ENCODE data around the gene SSRP1. TPM values are rescaled to one million over a fixed set of nuclear protein-coding genes. Genes with fewer than 3 reads are reported as not detected.
"Not testable (repeated sequence)": the region's sequence is repeated elsewhere in the genome, so short reads cannot be mapped to it uniquely, and the experiment has no call there.

The SSRP1 gene
- total RNA-seq, 1 experiment from 2014 or later, result 248 TPM

DNA sequence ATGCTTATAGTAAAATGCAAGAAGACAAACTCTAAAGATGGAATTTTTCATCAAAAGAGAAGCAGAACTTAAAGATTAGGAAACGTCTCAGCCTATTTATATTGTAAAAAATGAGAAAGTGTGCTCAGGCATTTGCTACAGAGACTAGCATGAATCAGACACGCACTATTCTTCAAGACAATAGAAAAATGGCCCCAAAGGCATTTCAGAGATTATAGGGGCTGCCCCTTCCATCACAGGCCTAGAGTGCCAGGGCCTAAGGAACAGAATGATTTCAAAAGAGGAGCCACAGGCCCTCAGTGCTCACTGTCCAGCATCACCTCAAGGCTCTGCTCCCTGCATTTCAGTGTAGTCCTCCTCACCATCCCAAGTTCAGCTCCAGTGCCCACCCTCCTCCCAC is 38.5 kb downstream of the SSRP1 start:
- peaks cover 28% of the 10 kb centered on the region for H3K4me1 ChIP-seq
- no peak overlapping the region for H3K4me3 ChIP-seq
- H3K27ac ChIP-seq, result no peak overlapping the region
- H3K36me3 ChIP-seq, result peaks cover 59% of the 10 kb centered on the region
- peaks cover 8% of the 10 kb centered on the region; the same call in 1 of the 2 replicates for H3K9me3 ChIP-seq (replicated peaks)
- H3K27me3 ChIP-seq, result no peaks in the 10 kb centered on the region
- no peak for DNase-seq

DNA sequence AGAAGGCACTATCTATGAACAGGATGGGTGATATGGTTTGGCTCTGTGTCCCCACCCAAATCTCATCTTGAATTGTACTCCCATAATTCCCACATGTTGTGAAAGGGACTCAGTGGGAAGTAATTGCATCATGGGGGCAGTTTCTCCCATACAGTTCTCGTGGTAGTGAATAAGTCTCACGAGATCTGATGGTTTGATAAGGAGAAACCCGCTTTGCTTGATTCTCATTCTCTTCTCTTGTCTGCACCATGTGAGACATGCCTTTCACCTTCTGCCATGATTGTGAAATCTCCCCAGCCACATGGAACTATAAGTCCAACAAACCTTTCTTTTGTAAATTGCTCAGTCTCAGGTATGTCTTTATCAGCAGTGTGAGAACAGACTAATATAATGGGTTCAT is 39.5 kb downstream of the SSRP1 start:
- peaks cover 31% of the 10 kb centered on the region for H3K4me1 ChIP-seq
- not testable (repeated sequence) for DNase-seq; H3K27me3 ChIP-seq; H3K9me3 ChIP-seq (replicated peaks); H3K4me3 ChIP-seq; H3K27ac ChIP-seq
- peaks cover 48% of the 10 kb centered on the region for H3K36me3 ChIP-seq

DNA sequence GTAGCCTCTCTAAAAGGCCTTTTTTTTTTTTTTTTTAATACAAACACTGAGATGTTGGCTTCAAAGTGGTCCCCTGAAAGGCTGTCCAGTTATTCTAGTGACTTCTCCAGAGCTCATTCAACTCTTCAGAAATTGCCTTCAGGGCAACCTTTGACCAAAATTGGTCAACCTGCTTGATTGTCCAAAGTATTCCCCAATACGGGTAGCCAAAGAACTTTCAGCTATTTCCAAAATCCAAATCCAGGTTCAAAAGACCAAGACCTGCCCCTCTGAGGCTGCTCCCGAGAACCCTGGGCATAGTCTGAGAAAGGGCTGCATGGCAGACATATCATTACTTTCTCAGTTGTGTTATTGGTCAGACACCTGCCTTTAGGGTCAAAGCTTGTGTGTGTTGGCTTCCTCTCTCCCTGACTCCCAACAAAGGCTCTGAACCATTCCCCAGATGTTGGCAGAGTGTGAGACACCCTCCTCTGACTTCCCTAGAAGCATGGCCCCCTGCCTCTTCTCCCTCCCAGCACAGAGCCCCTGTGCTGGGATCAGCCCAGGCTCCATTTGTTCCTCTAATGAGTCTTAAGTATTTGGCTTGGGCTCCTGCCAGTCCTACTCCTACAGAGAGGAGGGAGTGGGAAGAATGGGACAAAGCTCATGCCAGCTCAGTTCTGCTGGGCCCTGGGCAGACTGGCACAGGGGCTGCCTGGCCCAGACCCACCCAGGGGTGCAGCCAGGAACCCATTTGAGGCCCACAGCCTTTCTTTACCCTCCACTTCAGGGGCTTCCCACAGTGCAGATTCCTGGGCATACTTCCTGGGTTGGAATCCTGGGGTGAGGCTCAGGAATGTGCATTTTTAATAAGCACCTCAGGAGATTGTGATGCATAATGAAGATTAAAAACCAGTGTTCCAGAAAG is 41.2 kb downstream of the SSRP1 start:
- Histone ChIP-seq H3K27ac (peak overlapping the region; percentile 97), H3K27me3 (no peaks in the 10 kb centered on the region), H3K36me3 (peaks cover 31% of the 10 kb centered on the region), H3K4me3 (no peak overlapping the region), H3K4me1 (peaks cover 43% of the 10 kb centered on the region), H3K9me3 (replicated peaks) (peaks cover 8% of the 10 kb centered on the region; the same call in 1 of the 2 replicates)
- peak; percentile 41 to 63 for DNase-seq

DNA sequence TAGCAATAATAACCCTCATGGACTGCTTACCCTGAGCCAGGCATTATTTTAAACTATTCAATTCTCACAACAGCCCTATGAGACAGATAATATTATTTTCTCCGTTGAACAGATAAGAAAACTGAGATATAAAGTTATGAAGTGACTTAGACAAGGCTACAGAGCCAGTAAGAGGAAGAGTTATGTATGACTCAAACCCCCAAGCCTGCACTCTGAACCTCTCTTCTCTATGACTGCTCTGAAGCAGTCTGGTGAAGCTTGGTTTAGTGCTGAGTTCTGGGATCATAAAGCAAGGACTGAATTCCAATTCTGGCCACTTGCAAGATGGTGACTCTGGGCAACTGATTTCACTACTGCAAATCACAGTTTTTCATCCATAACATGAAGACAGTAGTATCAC is 45.4 kb downstream of the SSRP1 start:
- no peak for DNase-seq
- H3K9me3 ChIP-seq (replicated peaks), result no peaks in the 10 kb centered on the region
- no peak overlapping the region for H3K4me3 ChIP-seq
- no peak overlapping the region; the same call in 1 of the 2 replicates for H3K27ac ChIP-seq
- H3K4me1 ChIP-seq, result peaks cover 55% of the 10 kb centered on the region
- no peaks in the 10 kb centered on the region for H3K36me3 ChIP-seq
- H3K27me3 ChIP-seq, result no peaks in the 10 kb centered on the region

DNA sequence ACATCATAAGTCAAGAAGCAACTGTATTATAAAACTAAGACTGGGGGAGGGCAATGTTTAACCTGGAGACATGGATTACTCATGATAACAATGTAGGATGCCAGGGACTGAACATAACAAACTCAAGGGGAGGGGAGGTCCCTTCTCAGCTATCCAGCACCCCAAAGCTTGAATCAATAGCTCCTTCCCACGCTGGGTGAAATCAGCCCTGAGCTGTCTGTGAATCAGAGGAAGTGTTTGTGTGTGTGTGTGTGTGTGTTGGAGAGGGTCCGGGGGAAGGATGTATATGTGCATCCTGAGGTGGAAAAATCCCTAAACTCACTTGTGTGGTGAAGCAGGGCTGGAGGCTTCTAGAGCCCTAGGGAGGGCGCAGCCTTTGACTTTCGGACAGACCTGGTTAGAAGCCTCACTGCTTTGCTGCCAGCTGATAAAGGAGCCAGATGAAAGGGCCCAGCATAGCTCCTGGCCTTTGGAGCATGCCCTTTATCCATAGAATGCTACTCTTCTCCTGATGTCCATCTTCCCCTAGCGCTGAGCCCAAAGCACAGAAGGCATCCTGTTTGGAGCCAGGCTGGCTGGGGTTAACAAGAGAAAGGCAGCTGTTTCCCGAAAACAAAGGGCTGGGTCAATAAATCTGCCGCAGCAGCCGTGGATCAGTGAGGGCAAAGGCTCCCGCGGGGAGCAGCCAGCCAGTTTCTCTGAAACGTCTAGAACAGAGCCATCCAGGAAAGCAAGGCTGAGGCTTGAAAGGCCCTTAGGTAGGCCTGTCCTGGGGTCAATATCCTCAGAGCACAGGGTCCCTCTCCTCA is 46.7 kb downstream of the SSRP1 start:
- Histone ChIP-seq H3K4me1 (peaks cover 55% of the 10 kb centered on the region), H3K27me3 (no peaks in the 10 kb centered on the region), H3K36me3 (no peaks in the 10 kb centered on the region), H3K9me3 (replicated peaks) (no peaks in the 10 kb centered on the region), H3K4me3 (no peak overlapping the region), H3K27ac (peak overlapping the region; percentile 83)
- peak; percentile 88 to 92 for DNase-seq

DNA sequence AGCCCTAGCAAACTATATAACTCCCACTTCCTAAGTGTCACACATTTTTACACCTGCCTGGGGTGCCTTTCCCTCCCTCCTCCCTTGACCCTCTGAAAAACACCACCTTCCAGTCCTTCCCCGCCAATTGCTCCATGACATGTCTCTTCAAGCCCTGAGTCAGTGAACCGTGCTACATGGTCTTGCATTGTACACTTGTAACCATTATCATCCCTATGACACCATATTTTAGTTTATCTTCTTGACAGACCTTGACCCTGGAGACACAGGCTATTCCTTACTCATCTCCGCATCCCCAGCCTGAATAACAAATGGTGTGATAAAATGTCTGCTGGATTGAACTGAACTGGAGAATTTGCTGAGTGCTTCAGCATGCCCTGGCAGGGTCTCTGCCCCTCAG is 47.8 kb downstream of the SSRP1 start:
- H3K4me1 ChIP-seq, result peaks cover 45% of the 10 kb centered on the region
- H3K27me3 ChIP-seq, result no peaks in the 10 kb centered on the region
- no peak for DNase-seq
- H3K9me3 ChIP-seq (replicated peaks), result no peaks in the 10 kb centered on the region
- H3K27ac ChIP-seq, result no peak overlapping the region; the same call in 1 of the 2 replicates
- no peak overlapping the region for H3K4me3 ChIP-seq
- H3K36me3 ChIP-seq, result no peaks in the 10 kb centered on the region

DNA sequence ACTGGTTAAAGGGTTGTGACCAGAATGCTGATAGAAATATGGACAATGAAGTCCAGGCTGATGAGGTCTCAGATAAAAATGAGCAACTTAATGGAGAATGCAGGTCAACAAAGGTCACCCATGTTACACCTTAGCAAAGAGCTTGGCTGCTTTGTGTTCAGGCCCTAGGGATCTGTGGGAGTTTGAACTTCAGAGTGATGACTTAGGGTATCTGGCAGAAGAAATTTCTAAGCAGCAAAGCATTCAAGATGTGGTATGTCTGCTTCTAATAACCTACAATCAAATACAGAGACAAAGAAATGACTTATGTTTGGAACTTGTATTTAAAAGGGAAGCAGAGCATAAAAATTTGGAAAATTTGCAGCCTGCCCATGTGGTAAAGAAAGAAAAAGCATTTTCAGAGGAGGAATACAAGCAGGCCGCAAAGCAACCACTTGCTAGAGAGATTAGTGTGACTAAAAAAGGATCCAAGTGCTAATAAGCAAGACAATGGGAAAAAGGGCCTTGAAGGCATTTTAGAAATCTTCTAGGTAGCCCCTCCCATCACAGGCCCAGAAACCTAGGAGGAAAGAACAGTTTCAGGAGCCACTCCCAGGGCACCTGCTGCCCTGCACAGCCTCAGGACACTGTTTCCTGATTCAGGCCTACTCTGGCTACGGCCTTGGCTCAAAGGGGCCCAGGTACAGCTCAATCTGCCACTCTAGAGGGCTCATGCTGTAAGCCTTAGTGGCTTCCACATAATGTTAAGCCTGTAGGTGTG is 52.3 kb downstream of the SSRP1 start:
- H3K27ac ChIP-seq, result no peak overlapping the region
- H3K27me3 ChIP-seq, result no peaks in the 10 kb centered on the region
- no peak for DNase-seq
- H3K4me1 ChIP-seq, result peaks cover 13% of the 10 kb centered on the region
- no peaks in the 10 kb centered on the region for H3K9me3 ChIP-seq (replicated peaks)
- no peak overlapping the region for H3K4me3 ChIP-seq
- no peaks in the 10 kb centered on the region for H3K36me3 ChIP-seq

DNA sequence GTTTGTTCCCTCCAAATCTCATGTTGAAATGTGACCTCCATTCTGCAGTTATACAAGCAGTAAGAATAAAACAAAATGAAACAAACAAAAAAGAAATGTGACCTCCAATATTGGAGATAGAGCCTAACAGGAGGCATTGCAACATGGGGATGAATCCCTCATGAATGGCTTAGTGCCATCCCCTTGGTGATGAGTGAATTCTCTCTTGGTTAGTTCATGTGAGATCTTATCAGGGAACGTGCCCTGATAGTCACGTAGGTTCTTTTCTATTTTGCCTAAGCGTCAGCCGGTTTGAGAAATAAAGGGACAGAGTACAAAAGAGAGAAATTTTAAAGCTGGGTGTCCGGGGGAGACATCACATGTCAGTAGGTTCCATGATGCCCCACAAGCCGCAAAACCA is 54.1 kb downstream of the SSRP1 start:
- DNase-seq, H3K27me3 ChIP-seq, H3K4me3 ChIP-seq: not testable (repeated sequence)

DNA sequence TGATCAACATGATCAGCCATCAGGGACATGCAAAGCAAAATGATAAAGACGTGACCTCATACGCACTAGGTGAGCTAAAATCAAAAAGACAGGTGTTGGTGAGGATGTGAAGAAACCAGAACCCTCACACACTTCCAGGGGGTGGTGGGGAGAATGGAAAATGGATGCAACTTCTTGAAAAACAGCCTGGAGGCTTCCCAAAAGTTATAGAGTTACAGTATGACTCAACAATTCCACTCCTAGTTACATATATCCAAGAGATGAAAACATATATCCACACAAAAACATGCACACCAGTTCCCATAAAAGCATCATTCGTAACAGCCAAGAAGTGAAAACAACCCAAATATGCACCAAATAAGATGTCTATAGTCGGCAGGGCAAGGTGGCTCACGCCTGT is 56.6 kb downstream of the SSRP1 start:
- Histone ChIP-seq H3K9me3 (replicated peaks) (no peaks in the 10 kb centered on the region), H3K4me3 (no peak overlapping the region), H3K4me1 (peaks cover 8% of the 10 kb centered on the region), H3K27ac (no peak overlapping the region), H3K36me3 (no peaks in the 10 kb centered on the region), H3K27me3 (no peaks in the 10 kb centered on the region)
- no peak for DNase-seq

More for the DNA sequence above, 54.1 kb downstream of the SSRP1 start:
- H3K9me3 ChIP-seq (replicated peaks); H3K36me3 ChIP-seq; H3K27ac ChIP-seq: not testable (repeated sequence)
- H3K4me1 ChIP-seq, result peaks cover 17% of the 10 kb centered on the region

DNA sequence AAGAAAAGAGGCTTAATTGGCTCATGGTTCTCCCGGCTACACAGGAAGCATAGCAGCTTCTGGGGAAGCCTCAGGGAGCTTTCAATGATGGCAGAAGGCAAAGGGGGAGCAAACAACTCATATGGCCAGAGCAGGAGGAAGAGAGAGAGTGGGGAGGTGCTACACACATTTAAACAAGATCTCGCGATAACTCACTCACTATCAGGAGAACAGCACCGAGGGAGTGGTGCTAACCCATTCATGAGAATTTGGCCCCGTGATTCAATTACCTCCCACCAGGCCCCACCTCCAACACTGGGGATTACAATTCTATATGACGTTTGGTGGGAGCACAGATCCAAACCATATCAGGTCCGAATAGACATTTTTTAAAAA is 57.0 kb downstream of the SSRP1 start:
- no peaks in the 10 kb centered on the region for H3K27me3 ChIP-seq
- no peak overlapping the region for H3K27ac ChIP-seq
- no peak for DNase-seq
- H3K36me3 ChIP-seq, result no peaks in the 10 kb centered on the region
- H3K4me1 ChIP-seq, result peaks cover 7% of the 10 kb centered on the region; the same call in 1 of the 2 replicates
- H3K4me3 ChIP-seq, result no peak overlapping the region
- no peaks in the 10 kb centered on the region for H3K9me3 ChIP-seq (replicated peaks)

DNA sequence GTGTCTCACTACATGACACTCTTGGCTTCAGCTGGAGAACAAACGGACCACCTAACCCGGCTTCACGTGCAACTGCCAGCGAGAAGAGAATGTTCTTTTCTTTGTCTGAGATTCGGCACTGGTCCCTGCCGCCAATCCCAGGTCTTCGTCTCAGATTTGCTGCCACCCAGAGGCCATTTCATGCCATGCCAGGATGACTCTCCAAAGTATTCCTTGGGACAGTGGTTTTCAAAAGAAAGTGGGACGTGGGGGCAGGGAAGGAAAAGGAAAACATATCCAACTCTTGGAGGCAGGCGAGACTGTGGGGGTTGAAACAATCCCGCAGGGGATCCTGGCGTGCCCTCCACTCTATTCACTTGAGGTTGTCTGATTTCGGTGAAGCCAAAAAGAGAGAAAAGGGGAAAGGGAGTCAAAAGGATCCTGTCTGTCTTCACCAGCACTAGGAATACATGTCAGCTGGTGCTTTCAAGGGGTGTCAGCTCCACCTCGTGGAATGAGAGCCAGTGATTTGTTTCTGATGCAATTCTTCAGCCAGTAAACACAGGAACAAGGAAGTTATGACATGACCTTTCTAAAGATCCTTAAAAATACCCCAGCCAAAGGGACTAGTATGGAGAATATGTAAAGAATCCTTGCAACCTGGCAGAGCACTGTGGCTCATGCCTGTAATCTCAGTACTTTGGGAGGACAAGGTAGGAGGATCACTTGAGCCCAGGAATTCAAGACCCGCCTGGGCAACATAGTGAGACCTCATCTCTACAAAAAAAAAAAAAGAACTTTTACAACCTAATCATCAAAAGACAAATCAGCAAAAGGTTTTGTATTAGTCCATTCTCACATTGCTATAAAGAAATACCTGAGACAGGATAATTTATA is 57.6 kb downstream of the SSRP1 start:
- peak; percentile 73 to 89 for DNase-seq
- Histone ChIP-seq H3K36me3 (no peaks in the 10 kb centered on the region), H3K9me3 (replicated peaks) (peaks cover 5% of the 10 kb centered on the region; the same call in 1 of the 2 replicates), H3K4me3 (peak overlapping the region; percentile 11), H3K27ac (no peak overlapping the region), H3K4me1 (peaks cover 7% of the 10 kb centered on the region; the same call in 1 of the 2 replicates), H3K27me3 (no peaks in the 10 kb centered on the region)

DNA sequence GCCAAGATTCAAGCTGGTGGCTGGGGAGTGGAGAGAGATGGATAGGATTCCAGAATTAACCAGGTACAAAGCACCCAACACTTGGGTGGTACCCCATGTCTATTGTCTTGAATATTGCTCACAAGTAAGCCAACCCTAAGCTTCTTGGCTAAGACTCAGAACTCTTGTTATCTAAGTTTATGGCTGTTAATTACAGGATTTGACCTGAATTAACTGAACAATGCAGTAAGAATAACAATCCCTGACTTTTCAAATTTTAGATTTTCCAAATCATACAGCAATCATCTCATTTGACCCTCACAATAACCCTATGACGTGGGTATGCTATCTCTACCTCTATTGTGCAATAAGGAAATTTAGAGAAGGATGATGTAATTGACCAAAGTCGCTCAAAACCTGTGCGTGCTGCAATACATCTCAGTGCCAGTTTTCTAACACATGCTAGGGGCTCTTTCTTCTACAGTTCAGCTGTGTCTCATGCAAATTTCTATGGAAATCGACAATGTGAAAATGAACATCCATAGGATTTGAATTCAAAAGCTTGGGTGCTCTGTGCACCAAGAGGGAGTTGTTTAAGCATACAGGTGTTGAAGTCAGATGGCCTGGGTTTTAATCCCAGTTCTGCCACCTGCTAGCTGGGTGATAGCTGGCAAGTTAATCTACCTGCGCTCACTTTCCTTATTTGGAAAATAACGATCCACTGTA is 58.6 kb downstream of the SSRP1 start:
- H3K27ac ChIP-seq, result no peak overlapping the region
- H3K4me1 ChIP-seq, result peaks cover 7% of the 10 kb centered on the region; the same call in 1 of the 2 replicates
- no peak overlapping the region for H3K4me3 ChIP-seq
- no peaks in the 10 kb centered on the region for H3K36me3 ChIP-seq
- H3K27me3 ChIP-seq, result no peaks in the 10 kb centered on the region
- peaks cover 5% of the 10 kb centered on the region; the same call in 1 of the 2 replicates for H3K9me3 ChIP-seq (replicated peaks)
- DNase-seq, result no peak

Measured in SJCRH30 (cell line).